ENCODE data around the gene HAND2.

Gene HAND2

DNA sequence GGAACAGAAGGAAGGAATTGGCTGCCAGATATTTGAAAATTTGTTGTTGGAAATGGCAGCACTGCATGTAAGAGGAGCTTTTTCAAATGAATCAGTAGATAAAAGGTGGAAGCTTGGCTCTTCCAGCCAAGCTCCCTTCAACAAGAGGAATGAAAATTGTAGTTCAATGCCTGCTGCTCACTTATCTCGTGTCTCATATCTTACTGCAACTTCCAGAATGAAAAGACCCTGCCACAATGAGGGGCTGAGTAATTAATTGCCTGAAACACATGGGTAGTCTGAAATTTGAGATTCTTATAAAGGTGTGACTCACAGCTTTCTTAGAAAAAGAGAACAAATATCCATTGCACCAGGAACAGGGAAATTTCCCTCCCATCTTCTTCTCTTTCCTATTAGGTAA lies 53.0 kb downstream of the HAND2 start:
- DNase-seq (ENCODE audit: low read depth): no peak
